Subcutaneous adipose tissue (tissue), 4 donors: Measurements from ENCODE around the gene ABR. TPM values are rescaled to one million over a fixed set of nuclear protein-coding genes. Genes with fewer than 3 reads are reported as not detected.

Experiments
- CTCF ChIP-seq: fragments of 450-650 bp; IDR thresholded peaks from one replicate; pipeline ENCODE4 v1.5.1; 2016; ENCODE audit warnings: low read depth, mild to moderate bottlenecking, control low read depth, antibody characterized with exemption, moderate library complexity
- total RNA-seq, 4 donors: library from RNA; depleted of rRNA; stranded (reverse); fragments of >200 nt; gene quantifications; one replicate each; pipeline ENCODE4 v1.1.0, GENCODE V29; 2016

ABR gene
- total RNA-seq, 4 donors from 2014 or later = 53.8 to 82.8 (median 70.8) TPM

- TF ChIP-seq CTCF = no peak
Observed at GRCh38 chr17:1201132-1201702, 21.4 kb upstream of the ABR start.

GRCh38 chr17:1197781-1198490, 18.2 kb upstream of the ABR start:
- TF ChIP-seq CTCF = no peak

- no peak for TF ChIP-seq CTCF
Observed at GRCh38 chr17:1197379-1197778, 17.6 kb upstream of the ABR start.

GRCh38 chr17:1196946-1197345, 17.2 kb upstream of the ABR start:
- no peak for TF ChIP-seq CTCF

- TF ChIP-seq CTCF = no peak
Observed at GRCh38 chr17:1192911-1193699, 13.3 kb upstream of the ABR start.

- no peak for TF ChIP-seq CTCF
Observed at GRCh38 chr17:1190751-1191331, 11.1 kb upstream of the ABR start.
